GM12874 (cell line): ENCODE measurements around the gene ADAD2.

ENCODE experiments used
- CTCF ChIP-seq: IDR thresholded peaks from 2 replicates; pipeline ENCODE4 v1.5.1; 2011; ENCODE audit warnings: low read depth, mild to moderate bottlenecking, control low read depth, low read length, moderate library complexity; ENCODE audit not compliant: insufficient read depth

Gene ADAD2

GRCh38 chr16:84191466-84191865 is 509 bp downstream of the ADAD2 start:
- no peak for TF ChIP-seq CTCF

DNA sequence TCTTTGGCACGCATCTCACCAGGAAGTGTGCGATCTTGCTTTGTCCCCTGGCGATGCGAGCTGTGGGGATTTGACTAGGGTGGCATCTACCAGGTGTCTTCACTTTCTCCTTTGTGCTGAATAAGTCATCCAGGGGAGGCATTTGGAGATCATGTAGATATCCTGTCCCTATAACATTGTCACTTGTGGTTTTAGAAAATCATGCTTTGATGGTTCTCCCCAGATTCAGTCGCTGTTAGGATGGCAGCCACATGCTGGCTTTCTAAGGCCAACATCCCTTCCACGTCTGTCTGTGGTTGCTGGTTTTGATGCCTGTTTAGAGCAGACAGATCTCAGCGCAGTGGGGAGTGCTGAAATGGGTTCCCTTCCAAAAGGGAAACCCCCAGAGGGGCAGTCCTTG is 2.5 kb downstream of the ADAD2 start:
- no peak for TF ChIP-seq CTCF

GRCh38 chr16:84194018-84194417 is 3.1 kb downstream of the ADAD2 start:
- TF ChIP-seq CTCF: no peak

- no peak for TF ChIP-seq CTCF
Measured at GRCh38 chr16:84194470-84195200, 3.7 kb downstream of the ADAD2 start.

GRCh38 chr16:84195201-84196093 is 4.5 kb downstream of the ADAD2 start:
- no peak for TF ChIP-seq CTCF

DNA sequence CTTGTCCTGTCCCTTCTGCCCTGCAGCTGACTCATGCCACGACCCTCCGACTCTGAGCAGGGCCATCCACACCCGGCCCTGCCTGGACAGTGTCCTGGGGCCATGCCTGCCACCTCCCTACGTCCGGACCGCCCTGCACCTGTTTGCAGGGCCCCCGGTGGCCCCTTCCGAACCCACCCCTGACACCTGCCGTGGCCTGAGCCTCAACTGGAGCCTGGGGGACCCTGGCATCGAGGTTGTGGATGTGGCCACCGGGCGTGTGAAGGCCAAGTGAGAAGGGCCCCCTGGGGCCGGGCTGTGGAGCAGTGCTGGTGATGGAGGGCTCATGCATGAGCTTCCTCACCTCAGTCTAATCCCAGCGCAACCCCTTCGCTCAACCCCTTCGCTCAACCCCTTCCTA is 5.1 kb downstream of the ADAD2 start:
- TF ChIP-seq CTCF: no peak

- no peak for TF ChIP-seq CTCF
Measured at GRCh38 chr16:84196727-84197394, 5.9 kb downstream of the ADAD2 start.
